ENCODE results near the gene BNIP3.
"Not testable (repeated sequence)": the region's sequence is repeated elsewhere in the genome, so short reads cannot be mapped to it uniquely, and the experiment has no call there.

Gene BNIP3

DNA sequence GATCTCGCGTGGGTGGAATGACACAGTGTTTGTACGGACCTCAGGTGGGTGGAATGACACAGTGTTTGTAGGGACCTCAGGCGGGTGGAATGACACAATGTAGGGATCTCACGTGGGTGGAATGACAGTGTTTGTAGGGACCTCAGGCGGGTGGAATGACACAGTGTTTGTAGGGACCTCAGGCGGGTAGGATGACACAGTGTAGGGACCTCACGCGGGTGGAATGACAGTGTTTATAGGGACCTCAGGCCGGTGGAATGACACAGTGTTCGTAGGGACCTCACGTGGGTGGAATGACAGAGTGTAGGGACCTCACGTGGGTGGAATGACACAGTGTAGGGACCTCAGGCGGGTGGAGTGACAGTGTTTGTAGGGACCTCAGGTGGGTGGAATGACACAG is 62.3 kb downstream of the BNIP3 start:
- H3K4me1 Mint-ChIP-seq, DNase-seq, H3K27ac Mint-ChIP-seq, H3K9me3 Mint-ChIP-seq, H3K4me3 Mint-ChIP-seq, H3K27me3 Mint-ChIP-seq, CTCF ChIA-PET: not testable (repeated sequence)
- H3K36me3 Mint-ChIP-seq: peaks cover 30% of the 10 kb centered on the region
